ENCODE data around the gene ZDHHC11B. TPM values are rescaled to one million over a fixed set of nuclear protein-coding genes. Genes with fewer than 3 reads are reported as not detected.
"Not testable (repeated sequence)": the region's sequence is repeated elsewhere in the genome, so short reads cannot be mapped to it uniquely, and the experiment has no call there.

ZDHHC11B gene
- total RNA-seq, 4 donors from 2014 or later, result 4.6 to 52.0 (median 28.6) TPM

- not testable (repeated sequence) for H3K4me3 ChIP-seq, H3K4me1 ChIP-seq, H3K27me3 ChIP-seq, H3K36me3 ChIP-seq, H3K27ac ChIP-seq, H3K9me3 ChIP-seq
- peak in 1 of 3 donors; percentile 46 for DNase-seq
Observed at GRCh38 chr5:696753-697702, 87.5 kb downstream of the ZDHHC11B start.

- not testable (repeated sequence) for H3K4me1 ChIP-seq, H3K9me3 ChIP-seq, H3K27ac ChIP-seq, H3K27me3 ChIP-seq, H3K4me3 ChIP-seq, H3K36me3 ChIP-seq
- DNase-seq, result peak in 1 of 3 donors; percentile 25
Observed at GRCh38 chr5:696191-696590, 88.3 kb downstream of the ZDHHC11B start.

GRCh38 chr5:695475-695874, 89.1 kb downstream of the ZDHHC11B start:
- not testable (repeated sequence) for H3K27me3 ChIP-seq, H3K9me3 ChIP-seq, H3K4me3 ChIP-seq, DNase-seq, H3K36me3 ChIP-seq, H3K4me1 ChIP-seq, H3K27ac ChIP-seq

- H3K4me1 ChIP-seq, H3K27me3 ChIP-seq, H3K9me3 ChIP-seq, H3K36me3 ChIP-seq: not testable (repeated sequence)
- H3K4me3 ChIP-seq, result peak overlapping the region in 3 of 4 donors; percentile 56 to 95 (median 87)
- DNase-seq, result peak in 1 of 3 donors; percentile 47
- H3K27ac ChIP-seq, result peak overlapping the region in 2 of 4 donors; percentile 83 to 90
Observed at GRCh38 chr5:694042-694431, 90.5 kb downstream of the ZDHHC11B start.

GRCh38 chr5:693271-694041, 91.1 kb downstream of the ZDHHC11B start, which contains the start of gene TPPP:
TSS of gene TPPP (minus strand) at chr5:693352. CDS start at chr5:678060, 15,292 bp downstream.
- TF ChIP-seq POLR2A (IDR thresholded peaks at IDR 0.05), result peak; percentile 80 to 88
- H3K27ac ChIP-seq, result peak within 1 kb of the TSS; percentile 31 to 90 (median 58)
- not testable (repeated sequence) for H3K9me3 ChIP-seq, H3K4me1 ChIP-seq, H3K27me3 ChIP-seq, H3K36me3 ChIP-seq
- H3K4me3 ChIP-seq, result peak within 1 kb of the TSS; percentile 44 to 95 (median 72)
- DNase-seq, result peak; percentile 83 to 95 (median 93)

GRCh38 chr5:692529-693041, 91.9 kb downstream of the ZDHHC11B start:
- Histone ChIP-seq H3K27ac (peak overlapping the region in 3 of 4 donors; percentile 31 to 90 (median 83)), H3K4me3 (peak overlapping the region; percentile 44 to 95 (median 72))
- peak in 1 of 3 donors; percentile 58 for DNase-seq
- not testable (repeated sequence) for H3K27me3 ChIP-seq, H3K9me3 ChIP-seq, H3K4me1 ChIP-seq, H3K36me3 ChIP-seq

- Histone ChIP-seq H3K4me3 (peak overlapping the region in 3 of 4 donors; percentile 56 to 95 (median 87)), H3K4me1 (no peaks in the 10 kb centered on the region), H3K27ac (peak overlapping the region in 1 of 4 donors; percentile 83)
Observed at GRCh38 chr5:691817-692528, 92.6 kb downstream of the ZDHHC11B start.

GRCh38 chr5:691049-691448, 93.5 kb downstream of the ZDHHC11B start:
- H3K27ac ChIP-seq, H3K4me1 ChIP-seq, H3K36me3 ChIP-seq, H3K27me3 ChIP-seq, H3K9me3 ChIP-seq: not testable (repeated sequence)
- peak in 1 of 3 donors; percentile 62 for DNase-seq
- H3K4me3 ChIP-seq, result peak overlapping the region in 2 of 4 donors; percentile 24 to 35

More at GRCh38 chr5:691817-692528, 92.6 kb downstream of the ZDHHC11B start:
- H3K9me3 ChIP-seq, result no peaks in the 10 kb centered on the region
- no peaks in the 10 kb centered on the region for H3K27me3 ChIP-seq
- DNase-seq, result no peak
- H3K36me3 ChIP-seq, result no peaks in the 10 kb centered on the region
- TF ChIP-seq POLR2A (IDR thresholded peaks at IDR 0.05), result no peak
- TF ChIP-seq CTCF (IDR thresholded peaks at IDR 0.05), result no peak

GRCh38 chr5:690293-690692, 94.2 kb downstream of the ZDHHC11B start:
- not testable (repeated sequence) for H3K4me1 ChIP-seq, H3K9me3 ChIP-seq, H3K4me3 ChIP-seq, H3K27ac ChIP-seq, H3K27me3 ChIP-seq, DNase-seq, H3K36me3 ChIP-seq

- not testable (repeated sequence) for H3K4me1 ChIP-seq, H3K27me3 ChIP-seq, H3K27ac ChIP-seq, H3K9me3 ChIP-seq, H3K36me3 ChIP-seq, H3K4me3 ChIP-seq
- DNase-seq, result peak in 2 of 3 donors; percentile 19 to 42
Observed at GRCh38 chr5:688348-689010, 96.0 kb downstream of the ZDHHC11B start.

GRCh38 chr5:686936-687335, 97.6 kb downstream of the ZDHHC11B start:
- not testable (repeated sequence) for H3K9me3 ChIP-seq, H3K27me3 ChIP-seq

GRCh38 chr5:686172-686523, 98.4 kb downstream of the ZDHHC11B start:
- H3K27me3 ChIP-seq, H3K9me3 ChIP-seq, H3K27ac ChIP-seq, H3K36me3 ChIP-seq, H3K4me3 ChIP-seq, H3K4me1 ChIP-seq: not testable (repeated sequence)
- DNase-seq, result peak in 1 of 3 donors; percentile 12

More at GRCh38 chr5:686936-687335, 97.6 kb downstream of the ZDHHC11B start:
- not testable (repeated sequence) for H3K4me3 ChIP-seq, H3K4me1 ChIP-seq, H3K27ac ChIP-seq, H3K36me3 ChIP-seq
- DNase-seq, result peak in 1 of 3 donors; percentile 21
